Tibial nerve (tissue), 4 donors: ENCODE results near the gene ZFAND3. TPM values are rescaled to one million over a fixed set of nuclear protein-coding genes. Genes with fewer than 3 reads are reported as not detected.

Experiments used
- DNase-seq, 2 donors: peaks; one replicate each; pipeline ENCODE4 v3.0.0-alpha.2; 2019; ENCODE audit warnings: low spot score in 2 of 2
- H3K27ac ChIP-seq, 4 donors: fragments of 200-600 bp; sonication (generic) in 3 of 4; one replicate each; pipeline ENCODE4 v1.5.1; 2017 to 2019; ENCODE audit warnings: mild to moderate bottlenecking in 1 of 4
- H3K27me3 ChIP-seq, 2 donors: fragments of 200-600 bp; sonication (generic) in 1 of 2; one replicate each; pipeline versions ENCODE4 v1.5.1 to v1.6.0; 2017 to 2019
- H3K36me3 ChIP-seq, 3 donors: fragments of 200-600 bp; sonication (generic); one replicate each; pipeline ENCODE4 v1.5.1; 2018 to 2019
- H3K4me1 ChIP-seq, 4 donors: fragments of 200-600 bp; sonication (generic) in 3 of 4; one replicate each; pipeline ENCODE4 v1.5.1; 2017 to 2019
- H3K4me3 ChIP-seq, 4 donors: fragments of 200-600 bp; sonication (generic) in 3 of 4; one replicate each; pipeline ENCODE4 v1.5.1; 2017 to 2019; ENCODE audit warnings: mild to moderate bottlenecking in 1 of 4, moderate library complexity in 1 of 4
- H3K9me3 ChIP-seq, 4 donors: fragments of 200-600 bp; sonication (generic) in 3 of 4; one replicate each; pipeline ENCODE4 v1.5.1; 2017 to 2019
- EP300 ChIP-seq, 2 donors: sonication (generic); formaldehyde crosslinking; IDR thresholded peaks; one replicate each; pipeline ENCODE4 v1.6.1; 2017; ENCODE audit warnings: antibody characterized with exemption in 2 of 2, mild to moderate bottlenecking in 1 of 2
- POLR2A ChIP-seq, 2 donors: fragments of 450-650 bp; IDR thresholded peaks; one replicate each; pipeline ENCODE4 v1.6.1; 2017; ENCODE audit warnings: antibody characterized with exemption in 2 of 2, mild to moderate bottlenecking in 2 of 2, moderate library complexity in 2 of 2
- WGBS, 2 donors: methylation state at CpG; one replicate each; pipeline ENCODE4 v1.1.5; 2018; 5-methylcytosine and 5-hydroxymethylcytosine counted together
- total RNA-seq, 4 donors: library from RNA; depleted of rRNA; stranded (reverse); fragments of >200 nt; gene quantifications; one replicate each; pipeline ENCODE4 v1.1.0, GENCODE V29; 2016
- TF ChIP-seq, protein P1 (sequence below), 5 experiments: fragments of 200-600 bp in 3 of 5; fragments of 450-650 bp in 2 of 5; sonication (generic) in 3 of 5; IDR thresholded peaks; one replicate each; pipeline ENCODE4 v1.5.1; 2016 to 2019; ENCODE audit warnings: antibody characterized with exemption in 5 of 5, mild to moderate bottlenecking in 3 of 5, moderate library complexity in 2 of 5

The ZFAND3 gene
- total RNA-seq, 4 donors from 2014 or later, result 30.1 to 47.9 (median 39.1) TPM

- Histone ChIP-seq H3K27ac (no peak overlapping the region), H3K4me3 (no peak overlapping the region), H3K9me3 (no peaks in the 10 kb centered on the region), H3K36me3 (no peaks in the 10 kb centered on the region), H3K4me1 (peaks cover 0 to 11% (median 2%) of the 10 kb centered on the region in 4 donors), H3K27me3 (no peaks in the 10 kb centered on the region)
- DNase-seq, result no peak
- TF ChIP-seq POLR2A (IDR thresholded peaks at IDR 0.05), result no peak
- TF ChIP-seq EP300 (IDR thresholded peaks at IDR 0.05), result no peak
- TF ChIP-seq, protein P1, sequence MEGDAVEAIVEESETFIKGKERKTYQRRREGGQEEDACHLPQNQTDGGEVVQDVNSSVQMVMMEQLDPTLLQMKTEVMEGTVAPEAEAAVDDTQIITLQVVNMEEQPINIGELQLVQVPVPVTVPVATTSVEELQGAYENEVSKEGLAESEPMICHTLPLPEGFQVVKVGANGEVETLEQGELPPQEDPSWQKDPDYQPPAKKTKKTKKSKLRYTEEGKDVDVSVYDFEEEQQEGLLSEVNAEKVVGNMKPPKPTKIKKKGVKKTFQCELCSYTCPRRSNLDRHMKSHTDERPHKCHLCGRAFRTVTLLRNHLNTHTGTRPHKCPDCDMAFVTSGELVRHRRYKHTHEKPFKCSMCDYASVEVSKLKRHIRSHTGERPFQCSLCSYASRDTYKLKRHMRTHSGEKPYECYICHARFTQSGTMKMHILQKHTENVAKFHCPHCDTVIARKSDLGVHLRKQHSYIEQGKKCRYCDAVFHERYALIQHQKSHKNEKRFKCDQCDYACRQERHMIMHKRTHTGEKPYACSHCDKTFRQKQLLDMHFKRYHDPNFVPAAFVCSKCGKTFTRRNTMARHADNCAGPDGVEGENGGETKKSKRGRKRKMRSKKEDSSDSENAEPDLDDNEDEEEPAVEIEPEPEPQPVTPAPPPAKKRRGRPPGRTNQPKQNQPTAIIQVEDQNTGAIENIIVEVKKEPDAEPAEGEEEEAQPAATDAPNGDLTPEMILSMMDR (IDR thresholded peaks at IDR 0.05), result no peak
- WGBS, 2 donors, result 83 to 86% methylated on average over 4 of the region's 4 CpGs
These were observed 317.0 kb downstream of the ZFAND3 start for GRCh38 chr6:38136547-38136946.

- Histone ChIP-seq H3K9me3 (no peaks in the 10 kb centered on the region), H3K4me3 (no peak overlapping the region), H3K27me3 (no peaks in the 10 kb centered on the region), H3K36me3 (no peaks in the 10 kb centered on the region), H3K27ac (no peak overlapping the region), H3K4me1 (peaks cover 0 to 14% (median 0%) of the 10 kb centered on the region in 4 donors)
- WGBS, 2 donors, result 91% methylated on average over 8 of the region's 8 CpGs
- DNase-seq, result no peak
- TF ChIP-seq EP300 (IDR thresholded peaks at IDR 0.05) (no peak), POLR2A (IDR thresholded peaks at IDR 0.05) (no peak)
- TF ChIP-seq, protein P1 (IDR thresholded peaks at IDR 0.05), result no peak
These were observed 318.2 kb downstream of the ZFAND3 start for GRCh38 chr6:38137608-38138265.

- Histone ChIP-seq H3K4me3 (no peak overlapping the region), H3K4me1 (peaks cover 0 to 18% (median 0%) of the 10 kb centered on the region in 4 donors), H3K9me3 (no peaks in the 10 kb centered on the region), H3K27me3 (no peaks in the 10 kb centered on the region), H3K27ac (no peak overlapping the region), H3K36me3 (no peaks in the 10 kb centered on the region)
- DNase-seq, result no peak
- TF ChIP-seq POLR2A (IDR thresholded peaks at IDR 0.05) (no peak), EP300 (IDR thresholded peaks at IDR 0.05) (no peak)
- TF ChIP-seq, protein P1 (IDR thresholded peaks at IDR 0.05), result no peak
- WGBS, 2 donors, result 87 to 91% methylated on average over 5 of the region's 5 CpGs
These were observed 318.8 kb downstream of the ZFAND3 start for GRCh38 chr6:38138374-38138773.

DNA sequence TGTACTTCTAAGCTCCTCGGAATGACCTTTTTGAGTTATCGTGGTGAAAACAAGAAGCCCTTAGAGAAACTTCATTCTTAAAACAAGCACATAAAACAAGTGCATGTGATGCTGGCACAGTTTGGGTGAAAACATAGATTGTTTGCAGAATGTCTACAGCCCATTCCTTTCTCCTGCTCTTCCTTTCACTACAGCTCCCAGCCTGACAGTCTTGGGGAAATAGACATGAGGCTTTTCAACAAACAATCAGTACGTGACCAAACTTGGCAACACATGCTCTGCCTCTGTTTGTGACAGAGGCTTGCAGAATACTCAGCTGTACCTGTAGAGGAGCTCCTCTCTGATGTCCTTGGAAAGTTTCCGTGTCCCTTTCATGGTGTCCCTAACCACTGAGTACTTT is 321.6 kb downstream of the ZFAND3 start:
- TF ChIP-seq, protein P1 (IDR thresholded peaks at IDR 0.05), result no peak
- TF ChIP-seq EP300 (IDR thresholded peaks at IDR 0.05) (no peak), POLR2A (IDR thresholded peaks at IDR 0.05) (no peak)
- Histone ChIP-seq H3K27me3 (no peaks in the 10 kb centered on the region), H3K4me3 (no peak overlapping the region), H3K9me3 (no peaks in the 10 kb centered on the region), H3K36me3 (no peaks in the 10 kb centered on the region), H3K27ac (no peak overlapping the region), H3K4me1 (peaks cover 0 to 24% (median 0%) of the 10 kb centered on the region in 4 donors)
- WGBS, 2 donors, result 37 to 64% methylated on average over 4 of the region's 4 CpGs
- DNase-seq, result no peak

- TF ChIP-seq EP300 (IDR thresholded peaks at IDR 0.05), result no peak
- TF ChIP-seq POLR2A (IDR thresholded peaks at IDR 0.05), result no peak
- TF ChIP-seq, protein P1 (IDR thresholded peaks at IDR 0.05), result no peak
These were observed 322.2 kb downstream of the ZFAND3 start for GRCh38 chr6:38141716-38142115.

More at GRCh38 chr6:38141716-38142115, 322.2 kb downstream of the ZFAND3 start:
- WGBS, 2 donors, result 84 to 89% methylated on average over 6 of the region's 6 CpGs
- Histone ChIP-seq H3K4me3 (no peak overlapping the region), H3K27ac (no peak overlapping the region), H3K4me1 (peaks cover 0 to 28% (median 0%) of the 10 kb centered on the region in 4 donors), H3K36me3 (no peaks in the 10 kb centered on the region), H3K9me3 (no peaks in the 10 kb centered on the region), H3K27me3 (no peaks in the 10 kb centered on the region)
- DNase-seq, result no peak
